Neutrophil (primary cell): ENCODE results near the gene TRAF4.

Source experiments
- H3K27ac ChIP-seq: fragments of 200-600 bp; sonication (generic); 2 replicates; pipeline ENCODE4 v1.5.1; 2016; ENCODE audit warnings: mild to moderate bottlenecking, moderate library complexity
- H3K27me3 ChIP-seq: fragments of 200-600 bp; sonication (generic); 2 replicates; pipeline ENCODE4 v1.6.0; 2016; ENCODE audit warnings: mild to moderate bottlenecking
- H3K36me3 ChIP-seq: fragments of 200-600 bp; sonication (generic); 2 replicates; pipeline ENCODE4 v1.5.1; 2017
- H3K4me1 ChIP-seq, 2 experiments: fragments of 200-600 bp in 1 of 2; sonication (generic) in 1 of 2; 1 replicate in 1 of 2; 2 replicates in 1 of 2; pipeline versions ENCODE4 v1.5.1 to v1.6.1; 2013 to 2016; ENCODE audit warnings: low read depth in 1 of 2, low read length in 1 of 2, mild to moderate bottlenecking in 1 of 2, moderate library complexity in 1 of 2; ENCODE audit not compliant: control insufficient read depth in 1 of 2, insufficient read depth in 1 of 2
- H3K4me3 ChIP-seq, 2 experiments: fragments of 200-600 bp in 1 of 2; sonication (generic) in 1 of 2; 1 replicate in 1 of 2; 2 replicates in 1 of 2; pipeline ENCODE4 v1.5.1; 2013 to 2016; ENCODE audit warnings: low read depth in 1 of 2, low read length in 1 of 2, mild to moderate bottlenecking in 1 of 2, moderate library complexity in 1 of 2
- H3K9me3 ChIP-seq: fragments of 200-600 bp; sonication (generic); 2 replicates; pipeline ENCODE4 v1.5.1; 2016
- CTCF ChIP-seq: fragments of 200-600 bp; sonication (generic); IDR thresholded peaks from 2 replicates; pipeline ENCODE4 v1.5.1; 2016; ENCODE audit warnings: antibody characterized with exemption

Gene TRAF4

DNA sequence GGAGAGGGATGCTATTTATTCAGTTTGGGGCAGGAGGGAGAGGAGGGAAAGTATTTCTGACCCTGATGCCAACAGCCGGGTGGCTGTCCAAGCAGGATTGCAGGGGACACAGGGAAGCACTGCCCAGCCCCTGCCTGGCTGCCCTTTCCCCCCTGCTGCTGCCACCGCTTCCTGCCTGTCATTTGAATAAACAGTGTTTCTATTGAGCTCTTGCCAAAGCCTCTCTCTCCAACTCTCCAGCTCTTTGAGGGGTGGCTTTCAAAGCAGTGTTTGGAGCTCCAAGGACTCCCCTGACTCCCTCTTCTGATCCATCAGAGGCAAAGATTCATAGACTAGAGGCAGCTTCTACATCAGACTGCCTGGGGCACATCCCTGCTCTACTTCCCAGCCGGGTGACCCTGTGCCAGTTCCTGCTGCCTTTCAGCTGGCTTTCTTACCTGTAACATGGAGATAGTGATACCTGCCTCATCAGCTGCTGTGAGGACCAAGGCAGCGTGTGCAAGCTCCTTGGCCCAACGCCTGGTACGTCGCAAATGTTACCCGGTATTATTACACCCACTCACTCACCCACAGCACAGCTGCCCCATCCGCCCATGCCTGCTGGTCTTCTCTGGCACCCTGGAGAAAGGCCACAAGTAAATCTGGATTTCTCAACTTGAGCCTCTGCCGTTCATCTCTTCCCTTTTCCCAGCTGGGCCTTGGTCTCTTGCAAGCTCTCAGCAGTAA, 41.6 kb upstream of the TRAF4 start:
- TF ChIP-seq CTCF: no peak
- no peak overlapping the region for H3K27ac ChIP-seq
- no peaks in the 10 kb centered on the region for H3K9me3 ChIP-seq
- H3K36me3 ChIP-seq: peaks cover 92% of the 10 kb centered on the region
- no peaks in the 10 kb centered on the region for H3K27me3 ChIP-seq
- H3K4me1 ChIP-seq: no peaks in the 10 kb centered on the region
- H3K4me3 ChIP-seq: no peak overlapping the region

DNA sequence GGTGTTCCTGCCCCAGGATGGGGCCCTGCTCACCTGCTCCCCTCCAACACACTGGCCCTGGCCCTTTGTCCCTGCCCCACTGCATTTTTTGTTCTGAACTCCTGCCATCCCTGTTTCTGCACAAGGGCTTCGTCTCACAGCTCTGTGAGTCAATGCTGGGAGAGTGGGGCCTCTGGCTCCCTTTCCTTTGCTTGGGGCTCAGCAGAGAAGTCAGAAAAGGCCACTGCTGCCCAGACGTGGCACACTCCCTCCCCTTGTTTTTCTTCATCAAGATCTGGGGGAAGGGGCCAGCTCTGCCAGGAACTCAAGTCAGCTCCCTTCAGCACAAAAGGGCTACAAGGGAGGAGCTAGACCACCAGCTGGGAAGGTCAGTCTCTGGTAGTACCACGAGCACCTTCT, 41.1 kb upstream of the TRAF4 start:
- no peak overlapping the region for H3K4me3 ChIP-seq
- H3K27ac ChIP-seq: no peak overlapping the region
- H3K36me3 ChIP-seq: peaks cover 86% of the 10 kb centered on the region

DNA sequence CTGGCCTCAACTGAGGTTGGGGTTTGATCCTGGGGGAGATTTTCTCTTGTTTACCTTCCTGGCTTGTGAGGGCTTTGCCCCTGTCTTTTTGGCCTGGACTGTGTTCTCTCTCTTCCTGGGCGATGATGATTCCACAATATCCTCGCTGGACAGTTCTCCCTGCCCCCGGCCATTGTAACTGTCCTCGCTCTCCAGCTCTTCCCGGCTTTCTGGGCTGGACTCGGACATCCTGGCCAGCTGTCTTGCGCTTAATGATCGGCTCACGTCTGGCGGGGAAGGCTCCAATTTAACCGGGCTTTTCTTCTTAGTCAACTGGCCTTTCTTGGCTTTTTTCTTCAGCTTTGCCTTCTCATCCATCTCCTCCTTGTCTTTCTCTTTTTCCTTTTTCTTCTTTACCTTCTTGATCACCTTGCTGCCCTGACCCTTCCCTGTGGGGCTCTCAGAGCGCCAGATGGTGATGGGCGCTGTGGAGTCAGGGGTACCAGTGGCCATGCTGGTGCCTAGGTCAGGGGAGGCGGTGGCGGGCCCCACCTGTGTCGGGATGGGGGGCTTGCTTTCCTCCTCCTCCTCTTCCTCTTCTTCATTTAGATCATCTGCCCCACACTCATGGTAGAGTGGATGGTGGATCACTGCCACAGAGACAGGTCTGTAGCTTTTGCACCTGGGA, 40.1 kb upstream of the TRAF4 start:
- Histone ChIP-seq H3K4me1 (no peaks in the 10 kb centered on the region), H3K4me3 (no peak overlapping the region), H3K27ac (no peak overlapping the region), H3K27me3 (no peaks in the 10 kb centered on the region), H3K36me3 (peaks cover 77% of the 10 kb centered on the region), H3K9me3 (no peaks in the 10 kb centered on the region)
- no peak for TF ChIP-seq CTCF

More for the DNA sequence above, 41.1 kb upstream of the TRAF4 start:
- no peaks in the 10 kb centered on the region for H3K9me3 ChIP-seq
- H3K27me3 ChIP-seq: no peaks in the 10 kb centered on the region
- H3K4me1 ChIP-seq: no peaks in the 10 kb centered on the region
- TF ChIP-seq CTCF: no peak

DNA sequence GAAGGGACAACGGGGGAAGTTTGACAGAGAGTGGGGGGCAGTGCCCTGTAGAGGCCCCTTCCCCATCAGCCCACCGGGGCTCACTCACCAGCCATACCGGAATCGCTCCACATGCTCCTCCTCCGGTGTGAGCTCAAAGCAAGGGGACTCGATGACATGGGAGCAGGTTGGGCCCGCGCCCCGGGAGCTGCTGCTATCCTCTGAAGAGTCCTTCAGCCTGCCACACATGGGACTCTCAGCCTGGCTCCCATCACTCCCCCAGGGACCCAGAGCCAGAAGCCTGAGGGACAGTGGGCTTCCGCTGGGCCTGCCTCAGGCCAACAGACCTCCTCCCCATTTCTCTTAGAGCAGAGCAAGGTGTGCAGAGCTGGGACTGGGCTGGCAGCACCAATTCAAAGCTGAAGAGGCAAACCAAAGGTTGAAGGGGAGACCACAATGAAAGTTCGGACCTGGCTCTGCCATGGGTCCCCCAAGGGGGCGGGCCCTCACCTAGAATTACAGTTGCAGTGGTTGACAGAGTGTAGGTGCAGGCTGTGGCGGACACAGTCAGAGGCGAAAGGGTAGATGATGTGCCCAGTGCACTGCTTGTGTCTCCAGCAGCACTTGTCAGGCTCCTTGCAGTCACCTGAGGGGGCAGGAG, 39.5 kb upstream of the TRAF4 start:
- TF ChIP-seq CTCF: no peak
- Histone ChIP-seq H3K4me3 (no peak overlapping the region), H3K4me1 (no peaks in the 10 kb centered on the region), H3K27ac (no peak overlapping the region), H3K9me3 (no peaks in the 10 kb centered on the region), H3K36me3 (peaks cover 70% of the 10 kb centered on the region), H3K27me3 (no peaks in the 10 kb centered on the region)

DNA sequence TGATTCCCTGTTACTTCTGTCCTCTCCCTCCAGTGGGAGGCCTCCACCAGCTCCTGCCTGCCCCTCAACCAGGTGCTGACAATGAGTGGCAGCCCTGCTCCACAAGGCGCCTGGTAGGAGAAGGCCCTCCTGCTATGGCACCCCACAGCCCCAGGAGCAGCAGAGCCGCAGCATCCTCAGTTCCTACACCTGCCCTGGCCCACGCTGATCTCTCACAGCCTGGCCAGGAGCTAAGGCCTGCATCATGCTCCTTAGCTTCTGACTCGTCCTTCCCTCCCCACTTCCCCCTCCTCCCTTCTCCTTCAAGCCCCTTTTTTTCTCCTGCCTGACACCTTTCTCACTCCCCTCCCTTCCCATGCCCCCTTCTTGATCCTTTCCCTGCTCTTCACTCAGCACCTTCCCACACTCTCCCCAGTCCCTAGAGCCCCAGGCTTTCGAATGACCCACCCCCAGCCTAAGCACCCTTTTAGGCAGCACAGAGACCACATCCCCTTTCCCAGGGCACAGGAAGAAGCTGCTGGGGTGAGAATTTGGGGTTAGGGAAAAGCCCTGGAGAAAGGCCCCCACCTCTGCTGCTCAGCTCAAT, 38.6 kb upstream of the TRAF4 start:
- Histone ChIP-seq H3K4me3 (no peak overlapping the region), H3K27me3 (no peaks in the 10 kb centered on the region), H3K27ac (no peak overlapping the region), H3K9me3 (no peaks in the 10 kb centered on the region), H3K36me3 (peaks cover 62% of the 10 kb centered on the region), H3K4me1 (no peaks in the 10 kb centered on the region)
- no peak for TF ChIP-seq CTCF
